ENCODE data around the gene ACP1. TPM values are rescaled to one million over a fixed set of nuclear protein-coding genes. Genes with fewer than 3 reads are reported as not detected.

ACP1 gene
- total RNA-seq = 117 and 127 TPM in 2 replicates

- peak; percentile 87 for DNase-seq (ENCODE audit: low read depth)
Measured at GRCh38 chr2:264493-265468, at the start of gene ACP1. TSS of gene ACP1 (plus strand) at chr2:264947. CDS start at chr2:264965, 18 bp downstream.

DNA sequence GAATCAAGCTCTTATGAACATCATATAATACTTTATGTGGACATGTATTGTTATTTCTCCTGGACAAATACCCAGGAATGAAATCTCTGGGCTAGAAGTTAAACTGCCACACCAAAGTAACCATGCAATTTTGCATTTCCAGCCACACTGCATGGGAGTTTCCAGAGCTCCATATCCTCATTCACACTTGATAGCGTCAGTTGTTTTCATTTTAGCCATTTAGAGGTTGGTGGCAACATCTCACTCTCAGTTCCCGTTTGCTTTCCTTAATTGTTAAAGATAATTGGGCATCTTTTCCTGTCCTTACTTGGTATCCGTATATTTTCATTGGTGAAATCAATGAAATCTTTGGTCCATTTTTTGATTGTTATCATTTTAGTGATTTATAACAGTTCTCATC, 48.7 kb upstream of the ACP1 start:
- DNase-seq (ENCODE audit: low read depth) = no peak

DNA sequence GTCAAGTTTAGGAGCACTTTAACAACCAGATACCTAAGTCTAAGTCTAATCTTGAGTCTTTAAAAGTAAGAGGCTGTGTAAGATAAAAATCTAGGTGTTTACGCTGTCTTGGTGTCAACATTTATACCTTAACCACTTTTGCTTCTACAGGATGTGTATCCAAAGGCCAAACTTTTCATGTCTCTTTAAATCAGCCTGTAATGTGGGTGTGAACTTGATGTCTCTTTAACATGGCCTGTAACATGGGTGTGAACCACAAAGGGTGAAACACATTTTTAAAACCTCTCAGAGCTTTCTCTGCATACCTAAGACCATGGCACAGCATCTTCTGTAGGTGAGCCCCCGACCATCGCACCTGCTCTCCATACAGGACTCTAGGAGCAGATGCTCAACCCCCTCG, 41.3 kb upstream of the ACP1 start:
- no peak for DNase-seq (ENCODE audit: low read depth)

DNA sequence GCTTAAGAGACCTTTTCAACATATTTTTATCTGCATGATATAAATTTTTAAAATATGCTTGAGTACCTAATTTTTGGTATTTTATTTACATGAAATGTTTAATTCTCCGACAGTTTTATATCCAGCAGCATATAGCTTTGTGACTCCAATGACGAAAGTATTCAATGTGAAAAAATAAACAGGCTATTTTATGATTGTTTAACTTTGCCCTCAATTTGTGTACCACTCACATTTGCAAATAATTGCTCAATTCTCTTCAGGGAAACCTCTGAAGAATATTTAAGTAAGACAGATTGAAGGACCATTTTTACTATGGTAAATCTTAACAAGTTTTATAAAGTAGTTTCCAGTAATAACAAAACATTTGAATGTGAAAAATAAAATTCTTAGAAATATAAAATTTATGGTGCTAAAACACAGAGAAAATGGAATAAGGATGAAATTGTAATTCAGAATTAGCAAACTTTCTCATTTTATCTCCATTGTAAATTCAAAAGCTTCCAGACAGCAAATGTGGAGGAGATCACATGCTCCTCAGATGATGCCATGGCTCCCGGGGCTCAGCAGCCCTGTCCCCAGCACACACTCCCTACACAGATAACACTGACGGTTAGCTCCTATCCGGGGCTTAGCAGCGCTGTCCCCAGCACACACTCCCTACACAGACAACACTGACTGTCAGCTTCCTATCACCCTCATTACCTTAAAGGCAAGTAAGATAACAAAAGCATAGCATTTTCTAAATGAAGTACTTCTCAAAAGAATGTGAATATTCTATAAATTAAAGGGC, 40.6 kb upstream of the ACP1 start:
- no peak for DNase-seq (ENCODE audit: low read depth)

DNA sequence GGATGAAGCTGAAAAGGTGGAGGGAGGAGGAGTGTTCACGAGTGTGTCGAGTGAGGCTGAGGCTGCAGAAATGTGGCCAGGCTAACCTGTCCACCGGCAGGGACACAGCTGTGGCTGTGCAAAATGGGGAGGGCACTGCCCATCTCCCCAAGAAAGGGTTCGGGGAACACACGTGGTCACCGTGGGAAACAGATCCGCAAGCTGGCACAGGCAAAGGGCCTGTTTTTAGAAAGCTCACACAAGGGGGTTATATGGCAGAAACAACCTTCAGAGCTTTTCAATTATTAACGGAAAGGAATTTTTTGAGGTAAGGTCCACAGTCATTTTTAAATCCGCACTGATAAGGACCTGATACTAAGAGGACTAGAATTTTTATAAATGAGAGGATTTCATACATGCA, 36.6 kb upstream of the ACP1 start:
- no peak for DNase-seq (ENCODE audit: low read depth)

DNA sequence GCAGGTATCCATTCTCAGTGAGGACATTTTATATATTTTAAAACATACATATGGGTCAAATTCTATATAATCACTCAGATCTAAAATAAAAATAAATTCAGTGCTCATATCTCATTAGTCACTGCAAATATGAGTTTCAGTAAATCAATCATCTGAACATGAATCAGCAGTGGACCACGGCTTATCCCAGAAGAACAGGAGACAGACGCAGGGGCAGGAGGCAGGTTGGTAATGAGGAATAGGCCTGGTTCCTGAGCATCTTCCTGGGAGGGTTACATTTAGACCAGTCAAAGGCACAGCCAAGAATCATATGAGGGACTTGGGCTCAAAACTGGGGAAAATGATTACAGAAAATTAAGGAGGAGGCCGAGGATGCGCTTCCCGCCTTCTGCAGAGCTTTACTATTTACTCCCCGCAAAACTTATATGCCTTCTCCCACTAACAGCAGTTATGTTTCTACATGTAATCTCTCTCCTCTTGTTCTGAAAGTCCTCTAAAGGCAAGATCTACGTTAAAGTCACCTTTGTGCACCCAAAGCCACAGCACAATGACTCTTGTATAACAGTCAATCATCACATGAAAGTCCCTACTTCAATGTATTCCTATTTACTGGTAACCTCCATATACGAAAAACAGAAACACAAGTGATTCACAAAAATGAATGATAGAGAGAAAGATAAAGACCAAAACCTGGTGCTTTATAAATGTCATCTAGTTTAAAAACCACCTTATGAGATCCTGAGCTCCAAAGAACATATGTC, 36.0 kb upstream of the ACP1 start:
- DNase-seq (ENCODE audit: low read depth) = no peak

- no peak for DNase-seq (ENCODE audit: low read depth)
Measured at GRCh38 chr2:231521-232185, 33.1 kb upstream of the ACP1 start.

DNA sequence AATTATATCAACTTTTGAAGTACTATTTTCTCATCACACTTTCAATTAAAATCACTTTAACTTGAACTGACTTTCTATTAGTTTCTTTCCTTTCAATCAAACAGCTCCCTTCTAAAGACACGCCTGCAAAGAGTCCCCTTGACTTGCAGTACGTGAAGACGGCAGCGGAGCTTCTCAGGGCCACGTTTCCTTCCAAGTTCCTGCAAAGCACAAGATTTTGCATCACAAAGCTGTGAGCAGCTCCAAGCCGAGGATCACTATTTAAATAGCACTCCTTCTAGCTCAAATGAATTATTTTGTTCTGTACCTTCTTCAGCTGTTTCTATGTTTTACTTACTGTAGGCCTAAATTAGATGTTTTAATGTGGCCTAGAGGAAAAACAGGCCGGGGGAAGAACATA, 31.7 kb upstream of the ACP1 start:
- DNase-seq (ENCODE audit: low read depth) = no peak

DNA sequence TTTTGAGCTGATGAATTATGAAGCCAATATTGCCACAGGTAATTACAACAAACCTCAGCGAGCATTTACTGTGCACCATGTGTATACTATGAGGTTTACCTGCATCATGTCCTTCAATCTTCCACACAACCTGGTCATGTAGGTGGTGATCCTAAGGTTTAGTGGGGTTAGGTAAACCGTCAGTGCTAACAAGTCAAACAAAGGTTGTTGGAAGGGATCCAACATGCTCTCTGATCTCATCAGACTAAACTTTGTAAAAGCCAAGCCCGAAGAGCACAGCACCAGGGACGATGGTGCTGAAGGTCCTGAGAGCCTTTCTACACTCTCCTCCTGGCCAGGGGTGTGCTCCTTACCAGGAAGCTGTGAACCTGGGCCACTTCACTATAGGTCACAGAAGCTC, 30.3 kb upstream of the ACP1 start:
- no peak for DNase-seq (ENCODE audit: low read depth)

GRCh38 chr2:236993-237539, 27.7 kb upstream of the ACP1 start:
- DNase-seq (ENCODE audit: low read depth) = no peak

- DNase-seq (ENCODE audit: low read depth) = no peak
Measured at GRCh38 chr2:237878-238277, 26.9 kb upstream of the ACP1 start.

DNA sequence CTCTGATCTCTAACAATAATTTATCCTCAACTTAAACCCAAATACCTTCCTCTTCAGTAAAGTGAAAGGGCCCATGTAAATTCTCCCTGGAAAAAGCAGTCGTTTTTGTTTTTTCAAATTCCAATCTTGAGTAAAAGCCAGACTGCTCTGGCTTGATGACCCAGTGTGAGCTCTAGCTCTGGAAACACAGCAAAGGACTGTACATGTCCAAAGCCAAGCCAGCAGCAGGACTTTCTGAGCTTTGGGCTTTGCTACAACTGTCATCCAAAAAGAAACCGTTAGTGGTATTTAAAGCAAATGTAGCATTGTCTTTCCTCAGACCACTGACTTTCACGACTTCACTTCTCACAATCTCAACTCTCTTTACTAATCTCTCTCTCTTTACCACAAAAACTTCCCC, 26.3 kb upstream of the ACP1 start:
- no peak for DNase-seq (ENCODE audit: low read depth)

- DNase-seq (ENCODE audit: low read depth) = no peak
Measured at GRCh38 chr2:238869-239268, 25.9 kb upstream of the ACP1 start.

DNA sequence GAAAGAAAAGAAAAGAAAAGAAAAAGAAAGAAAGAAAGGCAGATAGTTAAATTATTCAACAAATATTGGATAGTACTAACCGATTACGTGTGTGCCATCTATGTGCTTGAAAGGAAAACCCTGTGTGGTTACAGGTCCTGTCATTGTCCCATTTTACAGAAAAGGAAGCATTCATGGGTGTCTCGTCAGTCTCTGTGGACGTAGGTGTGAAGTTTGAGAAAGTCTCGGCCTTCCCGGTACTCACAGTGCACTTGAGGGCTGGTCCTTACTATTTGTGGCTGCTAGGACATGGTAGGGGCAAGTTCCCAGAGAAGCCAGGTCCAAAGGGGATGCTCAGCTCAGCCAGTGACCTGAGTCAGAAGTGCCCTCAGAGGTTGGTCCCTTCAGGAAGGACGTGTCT, 20.2 kb upstream of the ACP1 start:
- DNase-seq (ENCODE audit: low read depth) = no peak

DNA sequence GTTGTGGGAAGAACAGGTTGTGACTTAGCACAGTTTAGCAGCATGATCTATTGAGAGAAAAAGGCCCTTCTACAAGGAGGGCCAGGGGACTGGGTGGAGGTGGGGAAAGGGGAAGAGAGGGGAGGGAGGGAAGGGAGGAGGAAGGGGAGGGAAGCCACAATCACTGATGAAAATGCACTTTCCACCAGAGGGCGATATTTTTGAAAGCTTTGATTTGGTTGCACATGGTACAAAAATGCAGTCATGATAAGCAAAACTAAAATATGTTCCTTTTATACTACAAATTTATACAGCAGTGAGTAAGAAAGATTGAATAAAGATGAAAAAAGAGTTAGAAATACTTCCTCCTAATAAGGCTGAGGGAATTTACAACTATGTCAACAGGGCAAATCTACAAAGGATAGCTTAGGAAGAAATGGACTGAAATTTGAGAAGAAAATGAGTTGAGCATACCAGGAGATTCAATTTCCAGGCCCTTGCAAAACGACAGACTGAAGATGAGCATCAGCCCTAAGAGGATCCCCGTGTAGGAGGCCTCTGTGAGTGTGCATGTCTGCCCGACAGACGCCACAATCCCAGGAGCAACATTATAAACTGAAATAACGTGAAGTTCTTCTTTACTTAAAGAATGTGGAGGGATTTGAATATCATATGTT, 18.1 kb upstream of the ACP1 start:
- DNase-seq (ENCODE audit: low read depth) = peak; percentile 53

- no peak for DNase-seq (ENCODE audit: low read depth)
Measured at GRCh38 chr2:248724-249123, 16.0 kb upstream of the ACP1 start.

GRCh38 chr2:249538-250042, 15.2 kb upstream of the ACP1 start:
- no peak for DNase-seq (ENCODE audit: low read depth)

DNA sequence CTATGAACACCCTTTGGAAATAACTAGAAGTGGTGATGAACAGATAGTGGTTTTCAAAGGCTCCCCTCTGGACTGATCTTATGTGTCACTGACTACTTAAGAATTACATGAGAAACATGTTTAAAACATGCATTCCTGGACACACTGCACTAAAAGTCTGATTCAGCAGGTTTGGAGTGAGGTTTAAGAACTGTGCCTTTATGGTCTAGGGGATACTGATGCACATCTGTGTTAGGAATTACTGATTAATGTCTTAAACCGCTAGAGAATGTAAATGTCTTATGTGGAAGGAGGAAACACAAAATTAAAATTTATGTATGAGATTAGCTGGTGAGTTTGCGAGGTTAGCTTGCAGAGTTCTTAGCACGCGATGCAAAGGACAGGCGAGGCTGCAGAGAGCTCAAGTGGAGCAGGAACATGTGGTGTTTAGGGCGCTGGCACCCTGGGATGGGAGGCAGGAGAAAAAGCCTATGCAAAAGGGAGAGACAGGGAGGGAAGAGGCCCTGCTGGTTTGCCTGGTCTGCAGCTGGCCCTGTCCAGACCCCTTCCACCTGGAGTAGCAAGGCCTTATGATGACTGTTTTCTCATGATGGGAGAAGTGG, 12.6 kb upstream of the ACP1 start:
- DNase-seq (ENCODE audit: low read depth) = no peak

GRCh38 chr2:253202-253638, 11.5 kb upstream of the ACP1 start:
- no peak for DNase-seq (ENCODE audit: low read depth)

- DNase-seq (ENCODE audit: low read depth) = peak; percentile 32
Measured at GRCh38 chr2:254241-254640, 10.5 kb upstream of the ACP1 start.

All from renal cortical epithelial cell (primary cell).